Measurements from ENCODE around the gene SERPINB1.
"Not testable (repeated sequence)": the region's sequence is repeated elsewhere in the genome, so short reads cannot be mapped to it uniquely, and the experiment has no call there.

SERPINB1 gene

DNA sequence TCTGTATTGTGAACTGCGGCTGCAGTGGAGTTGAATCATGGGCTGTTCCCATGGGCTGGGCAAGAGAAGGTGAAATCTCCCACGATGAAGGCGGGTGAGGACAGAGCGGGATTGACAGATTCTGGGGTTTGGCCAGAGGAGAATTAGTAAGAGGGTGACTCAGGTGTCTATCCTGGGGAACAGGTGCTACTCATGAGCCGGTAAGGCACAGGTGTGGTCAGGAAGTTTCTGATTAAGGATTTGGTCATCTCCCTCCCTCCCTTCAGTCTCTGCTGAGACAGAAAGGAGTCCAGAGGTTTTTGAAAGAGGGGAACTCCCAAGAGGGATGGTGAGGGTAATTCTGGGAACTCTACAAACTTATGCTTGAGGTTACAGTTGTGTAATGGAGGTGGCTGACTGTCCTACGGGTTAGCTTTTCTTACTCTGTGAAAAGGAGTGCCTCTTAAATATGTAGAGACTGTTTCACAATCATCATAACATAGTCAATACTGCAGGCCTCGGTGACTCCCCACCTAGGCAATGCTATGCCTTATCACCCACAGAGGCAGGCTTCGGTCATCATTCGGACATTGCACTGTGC lies 31.5 kb downstream of the SERPINB1 start:
- DNase-seq, result no peak

GRCh38 chr6:2809015-2809414 lies 32.6 kb downstream of the SERPINB1 start:
- DNase-seq, result no peak

GRCh38 chr6:2807342-2808090 lies 34.1 kb downstream of the SERPINB1 start:
- no peak for DNase-seq

- no peak for DNase-seq
These were observed 35.0 kb downstream of the SERPINB1 start for GRCh38 chr6:2806644-2807043.

DNA sequence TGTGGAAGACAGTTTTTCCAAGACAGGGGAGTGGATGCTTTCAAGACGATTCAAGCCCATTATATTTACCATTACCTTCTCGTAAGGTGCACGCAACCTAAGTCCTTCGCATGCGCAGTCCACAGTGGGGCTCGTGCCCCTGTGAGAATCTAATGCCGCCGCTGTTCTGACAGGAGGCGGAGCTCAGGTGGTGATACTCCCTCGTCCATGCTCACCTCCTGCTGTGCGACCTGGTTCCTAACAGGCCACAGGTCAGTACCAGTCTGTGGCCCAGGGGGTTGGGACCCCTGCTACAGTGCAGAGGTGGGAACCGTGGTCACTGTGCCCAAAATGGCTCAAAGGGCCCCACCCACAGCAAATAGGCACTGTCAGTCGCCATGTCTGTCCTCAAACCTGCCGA lies 36.6 kb downstream of the SERPINB1 start:
- DNase-seq, result no peak

GRCh38 chr6:2804516-2804915 lies 37.1 kb downstream of the SERPINB1 start:
- no peak for DNase-seq

GRCh38 chr6:2803731-2804429 lies 37.8 kb downstream of the SERPINB1 start:
- DNase-seq, result no peak

- DNase-seq, result no peak
These were observed 39.1 kb downstream of the SERPINB1 start for GRCh38 chr6:2802521-2803060.

GRCh38 chr6:2801687-2802086 lies 40.0 kb downstream of the SERPINB1 start:
- not testable (repeated sequence) for DNase-seq

DNA sequence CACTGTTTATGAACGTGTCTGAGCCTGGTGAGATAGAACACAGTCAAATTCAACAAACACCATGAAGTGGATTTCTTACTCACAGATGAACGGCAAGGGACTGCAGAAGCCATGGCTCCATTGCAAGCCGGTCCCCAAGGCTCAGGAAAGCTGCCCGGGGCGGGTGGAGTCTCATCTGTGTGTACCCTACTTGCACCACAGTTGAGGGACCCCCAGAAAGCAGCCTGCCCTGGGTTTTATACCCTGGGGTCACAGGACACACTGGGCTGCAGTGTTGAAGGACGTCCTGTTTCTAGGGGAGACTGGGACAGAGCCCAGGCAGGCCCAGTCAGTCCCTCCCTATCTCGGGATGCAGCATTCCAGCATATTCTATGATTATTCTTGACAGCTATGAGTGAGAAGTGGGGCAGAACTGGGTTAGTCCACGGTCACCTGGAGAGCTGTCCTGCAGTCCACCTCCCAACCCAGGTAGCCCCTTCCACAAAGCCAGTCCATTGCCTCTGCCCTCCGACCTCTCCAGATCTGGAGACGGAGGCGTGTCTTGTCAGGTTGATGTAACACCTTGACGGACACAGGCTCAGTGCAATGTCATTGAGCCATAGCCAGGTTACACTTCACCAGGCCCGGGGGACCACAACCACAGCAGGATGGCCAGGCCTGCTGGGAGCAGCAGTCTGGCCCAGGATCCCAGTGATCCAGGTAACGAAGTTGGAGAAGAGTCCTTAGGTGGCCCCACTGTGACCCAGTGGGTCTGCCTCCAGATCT lies 40.9 kb downstream of the SERPINB1 start:
- DNase-seq, result no peak

DNA sequence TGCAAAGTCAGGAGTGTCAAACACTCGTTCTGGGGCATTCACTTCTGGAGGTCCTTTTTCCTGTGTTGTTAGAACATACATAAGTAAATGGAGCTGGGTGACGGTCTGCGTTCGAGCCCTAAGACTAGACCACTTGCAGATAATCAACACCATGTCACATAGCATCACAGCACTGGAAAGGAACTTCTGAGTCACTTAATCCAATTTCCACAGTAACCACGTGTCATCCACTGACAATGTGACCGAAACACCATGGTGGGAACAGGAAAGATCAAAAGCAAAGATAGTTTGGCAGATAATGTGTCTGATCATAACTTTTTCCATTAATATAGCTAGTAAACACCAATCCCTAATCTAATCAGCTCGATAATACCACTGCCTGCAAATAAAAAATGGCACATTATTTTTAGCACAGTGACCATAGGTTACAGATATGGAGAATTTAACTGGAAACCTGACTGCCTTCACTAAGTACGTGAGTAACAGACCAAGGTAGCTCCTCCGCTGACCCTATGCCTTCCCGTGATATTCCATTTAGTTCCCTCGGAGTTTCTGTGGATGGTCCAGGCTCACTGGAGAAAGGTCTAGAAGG lies 41.6 kb downstream of the SERPINB1 start:
- no peak for DNase-seq

DNA sequence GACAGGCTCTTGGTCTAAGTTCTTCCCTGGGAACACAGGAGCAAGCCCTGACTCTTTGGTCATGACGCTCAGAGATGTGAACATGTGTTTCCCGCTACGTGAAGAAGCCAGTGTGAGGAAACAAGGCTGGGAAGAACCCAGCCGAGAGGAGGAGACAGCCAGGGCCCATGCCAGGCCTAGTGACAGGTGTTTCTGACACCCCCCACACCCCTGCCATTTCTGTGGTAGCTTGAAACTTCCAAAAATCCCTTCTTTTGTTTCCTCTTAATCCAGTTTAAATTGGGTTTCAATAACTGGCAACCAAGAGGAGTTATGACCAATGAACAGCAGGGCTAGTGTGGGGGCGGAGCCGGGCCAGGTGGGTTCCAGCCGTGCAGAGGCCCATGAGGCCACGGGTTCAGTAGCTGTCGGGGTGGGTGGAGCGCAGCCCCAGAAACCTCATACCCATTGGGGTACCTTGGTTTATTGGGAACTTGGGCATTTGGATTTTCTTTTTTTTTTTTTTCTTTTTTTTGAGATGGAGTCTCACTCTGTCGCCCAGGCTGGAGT lies 43.0 kb downstream of the SERPINB1 start:
- DNase-seq, result no peak

GRCh38 chr6:2797564-2798031 lies 44.1 kb downstream of the SERPINB1 start:
- no peak for DNase-seq

DNA sequence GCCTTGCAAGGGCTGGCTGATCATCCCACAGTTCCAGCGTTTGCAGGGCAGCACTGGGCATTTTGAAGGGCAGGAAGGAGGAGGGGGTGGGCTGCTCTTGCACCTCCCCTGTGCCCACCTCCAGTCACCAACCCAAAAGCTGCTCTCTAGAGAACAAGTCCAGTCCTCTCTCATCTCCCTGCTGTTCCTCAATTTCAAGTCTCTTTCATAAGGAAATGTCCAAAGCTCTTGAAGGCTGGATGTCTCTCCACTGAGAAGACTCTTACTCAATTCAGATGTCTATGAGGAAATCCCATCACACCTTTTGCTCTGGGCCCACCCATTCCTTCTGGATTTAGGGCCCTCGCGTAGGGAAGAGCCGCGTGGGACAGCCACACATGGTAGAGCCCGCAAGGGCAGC lies 44.8 kb downstream of the SERPINB1 start:
- no peak for DNase-seq

DNA sequence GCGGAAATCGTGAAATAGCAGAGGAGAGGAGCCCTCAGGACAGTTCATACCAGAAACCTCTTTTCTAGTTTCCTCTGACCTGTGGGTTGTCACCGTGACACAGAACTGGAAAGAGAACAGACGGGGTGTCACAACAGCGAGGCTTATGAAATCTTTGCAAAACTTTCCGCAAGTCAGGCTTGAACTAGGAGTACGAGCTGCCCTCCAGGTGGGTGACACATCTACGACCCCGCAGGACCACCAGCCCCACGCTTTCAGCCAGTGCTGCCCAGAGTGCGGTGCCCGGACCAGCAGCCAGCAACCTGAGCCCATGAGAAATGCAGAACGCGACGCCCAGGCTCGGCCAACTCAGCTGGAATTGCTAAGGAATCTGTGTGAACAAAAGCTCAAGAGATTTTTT lies 45.7 kb downstream of the SERPINB1 start:
- no peak for DNase-seq

- DNase-seq, result no peak
These were observed 46.5 kb downstream of the SERPINB1 start for GRCh38 chr6:2795162-2795561.

DNA sequence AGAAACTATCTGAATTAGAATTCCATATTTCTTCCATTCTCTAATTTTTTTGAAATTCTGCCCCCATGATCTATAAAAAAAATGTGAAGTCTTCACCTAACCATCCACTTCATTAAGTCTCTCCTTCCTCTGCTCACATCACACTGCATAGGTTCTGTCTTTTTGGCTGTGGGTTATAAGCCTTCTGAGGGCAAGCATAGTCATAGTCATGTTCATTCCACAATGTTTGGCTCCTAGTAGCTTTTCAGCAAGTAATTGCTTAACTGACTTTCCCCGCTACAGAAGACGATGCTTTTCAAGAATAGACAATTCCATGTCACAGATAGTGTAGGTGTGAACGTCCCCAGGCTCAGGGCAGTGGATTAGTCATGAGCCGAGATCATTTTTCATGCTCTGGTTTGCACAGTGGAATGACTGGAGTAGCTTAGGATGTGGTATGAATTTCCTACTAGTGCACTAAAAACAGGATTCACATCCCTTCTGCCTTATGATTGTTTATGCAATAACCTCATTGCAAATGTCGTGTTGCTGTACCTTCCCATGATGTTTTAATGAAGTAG lies 47.4 kb downstream of the SERPINB1 start:
- DNase-seq, result no peak

GRCh38 chr6:2793534-2794151 lies 48.0 kb downstream of the SERPINB1 start:
- DNase-seq, result no peak

GRCh38 chr6:2792330-2793110 lies 49.1 kb downstream of the SERPINB1 start:
- DNase-seq, result no peak

DNA sequence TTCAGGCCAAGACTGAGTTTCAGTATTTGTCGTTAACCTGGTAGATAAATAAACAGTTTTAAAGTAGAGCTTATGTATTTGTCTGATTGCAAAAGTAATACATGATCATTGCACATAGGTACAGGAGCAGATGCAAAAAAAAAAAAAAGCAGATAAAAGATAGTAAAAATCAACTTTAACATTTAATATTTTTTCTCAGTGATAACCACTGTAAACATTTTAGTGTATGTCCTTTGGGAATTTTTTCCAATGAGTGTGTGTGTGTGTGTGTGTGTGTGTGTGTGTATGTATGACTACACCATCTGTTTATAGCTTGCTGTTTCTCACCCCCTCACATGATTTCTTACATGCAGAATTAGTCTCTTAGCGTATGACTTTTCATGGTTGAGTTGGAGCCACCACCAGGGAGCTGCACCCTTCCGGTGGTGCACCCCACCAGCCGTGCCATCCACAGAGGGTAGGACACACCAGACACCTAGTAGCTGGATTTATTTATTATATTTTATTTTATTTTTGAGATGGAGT lies 50.2 kb downstream of the SERPINB1 start:
- no peak for DNase-seq
